Measurements from ENCODE around the gene STAT5B.
"Not testable (repeated sequence)": the region's sequence is repeated elsewhere in the genome, so short reads cannot be mapped to it uniquely, and the experiment has no call there.

The STAT5B gene

GRCh38 chr17:42227849-42228700 is 48.1 kb downstream of the STAT5B start:
- no peak for DNase-seq

GRCh38 chr17:42225646-42226045 is 50.5 kb downstream of the STAT5B start:
- no peak for DNase-seq

GRCh38 chr17:42224651-42225050 is 51.5 kb downstream of the STAT5B start:
- DNase-seq = no peak

- DNase-seq = peak; percentile 45
These were observed 54.1 kb downstream of the STAT5B start for GRCh38 chr17:42221886-42222745.

GRCh38 chr17:42219280-42219679 is 56.9 kb downstream of the STAT5B start:
- DNase-seq = not testable (repeated sequence)

GRCh38 chr17:42214156-42214555 is 62.0 kb downstream of the STAT5B start:
- no peak for DNase-seq

GRCh38 chr17:42212382-42212781 is 63.8 kb downstream of the STAT5B start:
- DNase-seq = no peak

GRCh38 chr17:42211921-42212341 is 64.3 kb downstream of the STAT5B start:
- not testable (repeated sequence) for DNase-seq

GRCh38 chr17:42210046-42210445 is 66.1 kb downstream of the STAT5B start:
- no peak for DNase-seq

- not testable (repeated sequence) for DNase-seq
These were observed 70.0 kb downstream of the STAT5B start for GRCh38 chr17:42206153-42206612.

- no peak for DNase-seq
These were observed 72.8 kb downstream of the STAT5B start for GRCh38 chr17:42203354-42203753.

- DNase-seq = no peak
These were observed 73.5 kb downstream of the STAT5B start for GRCh38 chr17:42202696-42203095.

- DNase-seq = no peak
These were observed 74.0 kb downstream of the STAT5B start for GRCh38 chr17:42202159-42202558.

GRCh38 chr17:42201458-42201772 is 74.8 kb downstream of the STAT5B start:
- no peak for DNase-seq

- no peak for DNase-seq
These were observed 75.3 kb downstream of the STAT5B start for GRCh38 chr17:42200706-42201457.

- DNase-seq = no peak
These were observed 76.7 kb downstream of the STAT5B start for GRCh38 chr17:42199416-42200011.

GRCh38 chr17:42198897-42199296 is 77.3 kb downstream of the STAT5B start:
- no peak for DNase-seq

GRCh38 chr17:42197564-42198156 is 78.5 kb downstream of the STAT5B start:
- no peak for DNase-seq

- peak; percentile 74 for DNase-seq
These were observed 82.0 kb downstream of the STAT5B start, which contains the start of gene GHDC for GRCh38 chr17:42193969-42194899. GHDC (minus strand) TSS chr17:42194494; CDS start chr17:42193581, 913 bp downstream.

GRCh38 chr17:42193216-42193968 is 82.8 kb downstream of the STAT5B start:
- DNase-seq = no peak

All from activated CD4-positive, CD25-positive, alpha-beta regulatory T cell treated with anti-CD3 and anti-CD28 coated beads, Interleukin-2, amount 50 U/mL, for 72 hours (primary cell).